HCT116 (cell line): ENCODE results near the gene CRISPLD2. TPM values are rescaled to one million over a fixed set of nuclear protein-coding genes. Genes with fewer than 3 reads are reported as not detected.

Experiments
- ATAC-seq: fragments of 200-7000 bp; cut with Tn5 transposase; 2 replicates; pipeline ENCODE4 v1.9.1; 2020; ENCODE audit warnings: mild to moderate bottlenecking, moderate library complexity
- BruUV-seq: library from RNA; stranded (reverse); fragments of 400-500 nt; replicated peaks from 2 replicates; lab custom pipeline; 2021; lab: Mats Ljungman, UMichigan
- CTCF ChIA-PET: fragments of 300-600 bp; sonication (Branson Sonifier 250); formaldehyde crosslinking; loops from one replicate; lab custom pipeline; 2021; ENCODE audit warnings: antibody characterized with exemption; lab: Charles Lee
- POLR2A ChIA-PET: fragments of 300-600, 350-600 bp; sonication (Branson Sonifier 250); formaldehyde crosslinking; loops from one replicate; lab custom pipeline; 2021; ENCODE audit warnings: antibody characterized with exemption; lab: Charles Lee
- RAD21 ChIA-PET, 2 experiments: fragments of 300-600 bp; sonication (Branson Sonifier 250); formaldehyde crosslinking; loops; one replicate each; lab custom pipeline; 2023; ENCODE audit warnings: low total read pairs in 2 of 2; ENCODE audit not compliant: uncharacterized antibody in 2 of 2, unreplicated experiment in 2 of 2, low non-redundant PET in 1 of 2; lab: Charles Lee
- DNase-seq: peaks from one replicate; pipeline ENCODE4 v3.0.0-alpha.2; 2010; ENCODE audit warnings: low read depth, low spot score
- H2AFZ ChIP-seq: fragments of 200-600 bp; shearing (Covaris generic), sonication (generic); 2 replicates; pipeline ENCODE4 v1.6.1; 2017; ENCODE audit warnings: low read depth, mixed run types, mixed read lengths, antibody characterized with exemption, low read length; ENCODE audit not compliant: poor library complexity, severe bottlenecking
- H3K27ac ChIP-seq: 2 replicates; pipeline ENCODE4 v1.5.1; 2012; ENCODE audit warnings: low read depth, low read length
- H3K27me3 ChIP-seq: fragments of 200-600 bp; sonication (generic); 2 replicates; pipeline ENCODE4 v1.6.1; 2016; ENCODE audit warnings: mixed run types, low read length, mixed read lengths; ENCODE audit not compliant: insufficient read depth
- H3K36me3 ChIP-seq, 2 experiments: fragments of 200-500 bp in 1 of 2; fragments of 200-600 bp in 1 of 2; sonication (Bioruptor generic) in 1 of 2; sonication (generic) in 1 of 2; 2 replicates each; pipeline versions ENCODE4 v1.5.1 to v1.6.1; 2014 to 2016; ENCODE audit warnings: low read length in 2 of 2, inconsistent platforms in 1 of 2, mixed read lengths in 1 of 2, mixed run types in 1 of 2; ENCODE audit not compliant: insufficient read depth in 2 of 2, control insufficient read depth in 1 of 2
- H3K4me1 ChIP-seq, 2 experiments: fragments of 200-600 bp in 1 of 2; sonication (generic) in 1 of 2; 2 replicates each; pipeline versions ENCODE4 v1.5.1 to v1.6.1; 2012 to 2017; ENCODE audit warnings: low read length in 2 of 2, inconsistent platforms in 1 of 2, mild to moderate bottlenecking in 1 of 2, mixed read lengths in 1 of 2, mixed run types in 1 of 2, moderate library complexity in 1 of 2; ENCODE audit not compliant: insufficient read depth in 2 of 2, control insufficient read depth in 1 of 2
- H3K4me2 ChIP-seq: fragments of 200-600 bp; sonication (generic); 2 replicates; pipeline ENCODE4 v1.6.1; 2017; ENCODE audit warnings: mixed run types, low read length, mixed read lengths
- H3K4me3 ChIP-seq, 2 experiments: fragments of 200-600 bp in 1 of 2; sonication (generic) in 1 of 2; replicated peaks in 1 of 2; 2 replicates each; pipeline ENCODE4 v1.5.1; 2011 to 2016; ENCODE audit warnings: low read length in 2 of 2, control low read depth in 1 of 2, low read depth in 1 of 2, mild to moderate bottlenecking in 1 of 2, mixed read lengths in 1 of 2, mixed run types in 1 of 2
- H3K79me2 ChIP-seq: fragments of 200-600 bp; sonication (generic); 2 replicates; pipeline ENCODE4 v1.6.1; 2017; ENCODE audit warnings: mild to moderate bottlenecking, mixed run types, low read length, moderate library complexity, mixed read lengths; ENCODE audit not compliant: insufficient read depth
- H3K9ac ChIP-seq: fragments of 200-600 bp; sonication (generic); 2 replicates; pipeline ENCODE4 v1.6.1; 2016; ENCODE audit warnings: low read length, mixed read lengths
- H3K9me2 ChIP-seq: fragments of 200-600 bp; sonication (generic), shearing (Covaris generic); 2 replicates; pipeline ENCODE4 v1.6.1; 2017; ENCODE audit warnings: mixed run types, mild to moderate bottlenecking, moderate library complexity; ENCODE audit not compliant: insufficient read depth
- H3K9me3 ChIP-seq, 2 experiments: fragments of 200-500 bp in 1 of 2; fragments of 200-600 bp in 1 of 2; sonication (Bioruptor generic) in 1 of 2; sonication (generic) in 1 of 2; 2 replicates each; pipeline ENCODE4 v1.6.1; 2014 to 2017; ENCODE audit warnings: low read length in 2 of 2, mixed read lengths in 2 of 2, inconsistent platforms in 1 of 2, low read depth in 1 of 2, mild to moderate bottlenecking in 1 of 2, mixed run types in 1 of 2, moderate library complexity in 1 of 2; ENCODE audit not compliant: control insufficient read depth in 1 of 2, insufficient read depth in 1 of 2
- H4K20me1 ChIP-seq: fragments of 200-600 bp; sonication (generic), shearing (Covaris generic); 2 replicates; pipeline ENCODE4 v1.6.1; 2017; ENCODE audit warnings: mixed run types, mild to moderate bottlenecking, moderate library complexity; ENCODE audit not compliant: insufficient read depth
- CBX3 ChIP-seq: IDR thresholded peaks from 2 replicates; pipeline ENCODE4 v1.6.1; 2012; ENCODE audit warnings: low read depth
- CEBPB ChIP-seq: IDR thresholded peaks from 2 replicates; pipeline ENCODE4 v1.6.1; 2012; ENCODE audit warnings: low read depth
- EGR1 ChIP-seq: IDR thresholded peaks from 2 replicates; pipeline ENCODE4 v1.6.1; 2012; ENCODE audit warnings: low read depth
- ELF1 ChIP-seq: IDR thresholded peaks from 2 replicates; pipeline ENCODE4 v1.6.1; 2012; ENCODE audit warnings: low read depth, borderline replicate concordance
- EZH2 ChIP-seq: fragments of 200-600 bp; sonication (generic); IDR thresholded peaks from 2 replicates; pipeline ENCODE4 v1.6.1; 2017; ENCODE audit warnings: antibody characterized with exemption, mixed run types
- FOSL1 ChIP-seq: IDR thresholded peaks from 2 replicates; pipeline ENCODE4 v1.6.1; 2012; ENCODE audit warnings: low read depth
- POLR2AphosphoS5 ChIP-seq: IDR thresholded peaks from 2 replicates; pipeline ENCODE4 v1.6.1; 2011; ENCODE audit warnings: mild to moderate bottlenecking, low read depth, low read length, moderate library complexity
- REST ChIP-seq: IDR thresholded peaks from 2 replicates; pipeline ENCODE4 v1.6.1; 2012; ENCODE audit warnings: low read depth
- SIN3A ChIP-seq: IDR thresholded peaks from 2 replicates; pipeline ENCODE4 v1.6.1; 2012; ENCODE audit warnings: low read depth
- SRF ChIP-seq: IDR thresholded peaks from 2 replicates; pipeline ENCODE4 v1.6.1; 2012; ENCODE audit warnings: low read depth
- TCF7L2 ChIP-seq: IDR thresholded peaks from 2 replicates; pipeline ENCODE4 v1.7.0; 2011; ENCODE audit warnings: borderline replicate concordance, inconsistent platforms; ENCODE audit not compliant: insufficient read depth, insufficient read length; ENCODE audit errors: extremely low read depth
- YY1 ChIP-seq: IDR thresholded peaks from 2 replicates; pipeline ENCODE4 v1.6.1; 2011; ENCODE audit warnings: low read length, low read depth, moderate library complexity, mild to moderate bottlenecking; ENCODE audit not compliant: insufficient replicate concordance; ENCODE audit errors: extremely low read depth
- ZFX ChIP-seq: fragments of 450-650 bp; IDR thresholded peaks from 2 replicates; pipeline ENCODE4 v1.6.1; 2017
- intact Hi-C: fragments of 100-400 bp; cut with micrococcal nuclease; formaldehyde crosslinking; loops from 2 replicates; pipeline ENCODE4 v1.10.0; 2022
- total RNA-seq: library from RNA; stranded (reverse); gene quantifications from one replicate; pipeline ENCODE4 v1.2.1, GENCODE V29; 2021; ENCODE audit not compliant: unreplicated experiment
- TF ChIP-seq, protein P1 (sequence below), 3 experiments: fragments of 200-600 bp in 1 of 3; sonication (generic) in 1 of 3; IDR thresholded peaks in 2 of 3; conservative IDR thresholded peaks in 1 of 3; 2 replicates each; pipeline ENCODE4 v1.5.1; 2012 to 2017; ENCODE audit warnings: low read depth in 2 of 3, low read length in 2 of 3, antibody characterized with exemption in 1 of 3, borderline replicate concordance in 1 of 3, control low read depth in 1 of 3, mild to moderate bottlenecking in 1 of 3, mixed read lengths in 1 of 3, mixed run types in 1 of 3, moderate library complexity in 1 of 3; ENCODE audit not compliant: insufficient read depth in 1 of 3
- TF ChIP-seq, protein P2 (sequence below): IDR thresholded peaks from 2 replicates; pipeline ENCODE4 v1.6.1; 2012

The CRISPLD2 gene
- total RNA-seq, 1 experiment from 2014 or later: 4.6 TPM

- TF ChIP-seq TCF7L2: no peak
Measured at GRCh38 chr16:84924331-84925091, 104.7 kb downstream of the CRISPLD2 start (continued).

- no peaks in the 10 kb centered on the region for H3K36me3 ChIP-seq
- no peaks in the 10 kb centered on the region for H4K20me1 ChIP-seq
- H3K27me3 ChIP-seq: no peaks in the 10 kb centered on the region
- H3K9ac ChIP-seq: no peak overlapping the region
- peaks cover 0 to 12% of the 10 kb centered on the region in 2 experiments; a peak in 1 of 4 replicates for H3K4me1 ChIP-seq
- ChIA-PET RAD21 (interaction anchor here (0.7 to 2.2 kb wide), 5 partner anchors 27 to 48 kb away, joined by 3 to 7 read pairs (median 4); no protein-coding TSS in a partner anchor), CTCF (interaction anchor here (0.8 to 3.5 kb wide), 9 partner anchors 8 to 190 kb away, joined by 3 to 49 read pairs (median 4); no protein-coding TSS in a partner anchor), POLR2A (no interaction called here)
- H3K9me2 ChIP-seq: no peaks in the 10 kb centered on the region
- ATAC-seq (peak; percentile 87), DNase-seq (peak; percentile 35)
- intact Hi-C loops: loop anchor here (1.0 kb wide), 3 partner anchors 27 to 161 kb away; no protein-coding TSS in a partner anchor
- no peaks in the 10 kb centered on the region for H3K9me3 ChIP-seq
- no peak overlapping the region for H3K4me3 ChIP-seq
- no TSS peak for BruUV-seq
- peak overlapping the region; percentile 87 for H2AFZ ChIP-seq
- H3K27ac ChIP-seq: no peak overlapping the region
- 0 out of 2 replicates have a peak overlapping the region, but pooled peaks have one; percentile 6 for H3K4me2 ChIP-seq
- no peaks in the 10 kb centered on the region for H3K79me2 ChIP-seq
- TF ChIP-seq SRF: no peak
- TF ChIP-seq ELF1: no peak
- no peak for TF ChIP-seq POLR2AphosphoS5
- TF ChIP-seq EZH2: no peak
- no peak for TF ChIP-seq EGR1
- no peak for TF ChIP-seq SIN3A
- peak; percentile 63 for TF ChIP-seq YY1
- TF ChIP-seq ZFX: no peak
- TF ChIP-seq CEBPB: no peak
- TF ChIP-seq REST: no peak
- TF ChIP-seq, protein P1, sequence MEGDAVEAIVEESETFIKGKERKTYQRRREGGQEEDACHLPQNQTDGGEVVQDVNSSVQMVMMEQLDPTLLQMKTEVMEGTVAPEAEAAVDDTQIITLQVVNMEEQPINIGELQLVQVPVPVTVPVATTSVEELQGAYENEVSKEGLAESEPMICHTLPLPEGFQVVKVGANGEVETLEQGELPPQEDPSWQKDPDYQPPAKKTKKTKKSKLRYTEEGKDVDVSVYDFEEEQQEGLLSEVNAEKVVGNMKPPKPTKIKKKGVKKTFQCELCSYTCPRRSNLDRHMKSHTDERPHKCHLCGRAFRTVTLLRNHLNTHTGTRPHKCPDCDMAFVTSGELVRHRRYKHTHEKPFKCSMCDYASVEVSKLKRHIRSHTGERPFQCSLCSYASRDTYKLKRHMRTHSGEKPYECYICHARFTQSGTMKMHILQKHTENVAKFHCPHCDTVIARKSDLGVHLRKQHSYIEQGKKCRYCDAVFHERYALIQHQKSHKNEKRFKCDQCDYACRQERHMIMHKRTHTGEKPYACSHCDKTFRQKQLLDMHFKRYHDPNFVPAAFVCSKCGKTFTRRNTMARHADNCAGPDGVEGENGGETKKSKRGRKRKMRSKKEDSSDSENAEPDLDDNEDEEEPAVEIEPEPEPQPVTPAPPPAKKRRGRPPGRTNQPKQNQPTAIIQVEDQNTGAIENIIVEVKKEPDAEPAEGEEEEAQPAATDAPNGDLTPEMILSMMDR (IDR thresholded peaks at IDR 0.05 in 2 of 3, conservative IDR thresholded peaks at IDR 0.05 in 1 of 3; ENCODE audit: borderline replicate concordance in 1 of 3, insufficient read depth in 1 of 3, low read depth in 2 of 3, low read length in 2 of 3): peak; percentile 95 to 100 (median 98)
- TF ChIP-seq CBX3: no peak
- TF ChIP-seq FOSL1: no peak
- TF ChIP-seq, protein P2, sequence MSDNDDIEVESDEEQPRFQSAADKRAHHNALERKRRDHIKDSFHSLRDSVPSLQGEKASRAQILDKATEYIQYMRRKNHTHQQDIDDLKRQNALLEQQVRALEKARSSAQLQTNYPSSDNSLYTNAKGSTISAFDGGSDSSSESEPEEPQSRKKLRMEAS: no peak
- no peak for TF ChIP-seq TCF7L2
Measured at GRCh38 chr16:84925092-84925772, 105.4 kb downstream of the CRISPLD2 start.
